Prostate gland (tissue), 2 donors: ENCODE data around the gene SPRTN.

Source experiments
- CTCF ChIP-seq, 4 experiments: fragments of 200-600 bp in 2 of 4; fragments of 450-650 bp in 2 of 4; sonication (generic) in 2 of 4; IDR thresholded peaks; 1 replicate in 3 of 4; 2 replicates in 1 of 4; pipeline ENCODE4 v1.5.1; 2016 to 2019; ENCODE audit warnings: antibody characterized with exemption in 4 of 4, mild to moderate bottlenecking in 2 of 4, moderate library complexity in 2 of 4
- POLR2A ChIP-seq: fragments of 450-650 bp; IDR thresholded peaks from one replicate; pipeline ENCODE4 v1.6.1; 2016; ENCODE audit warnings: antibody characterized with exemption, mild to moderate bottlenecking
- POLR2AphosphoS5 ChIP-seq: sonication (generic); formaldehyde crosslinking; IDR thresholded peaks from one replicate; pipeline ENCODE4 v1.6.1; 2017; ENCODE audit warnings: antibody characterized with exemption

- TF ChIP-seq CTCF (IDR thresholded peaks at IDR 0.05) (no peak), POLR2A (no peak), POLR2AphosphoS5 (no peak)
Measured at GRCh38 chr1:231329483-231329882, 8.6 kb upstream of the SPRTN start.
